HEK293 (cell line): ENCODE results near the gene L3MBTL1.

Source experiments
- CTCF ChIA-PET: fragments of 350-600 bp; formaldehyde crosslinking; extraction: SDS; loops from one replicate; lab custom pipeline; 2021; ENCODE audit warnings: antibody characterized with exemption; lab: Yijun Ruan, JAX
- POLR2A ChIA-PET: fragments of 300-600 bp; formaldehyde crosslinking; extraction: SDS; loops from one replicate; lab custom pipeline; 2020; ENCODE audit warnings: antibody characterized with exemption, inconsistent platforms; lab: Yijun Ruan, JAX
- H3K27ac ChIP-seq: fragments of 200-500 bp; sonication (Bioruptor generic); 2 replicates; pipeline ENCODE4 v1.5.1; 2014; ENCODE audit warnings: low read depth, low read length, control low read depth, inconsistent platforms; ENCODE audit errors: extremely low read depth
- H3K36me3 ChIP-seq, 2 experiments: fragments of 200-500 bp in 1 of 2; sonication (Bioruptor generic) in 1 of 2; 1 replicate in 1 of 2; 2 replicates in 1 of 2; pipeline ENCODE4 v1.5.1; 2014 to 2017; ENCODE audit warnings: inconsistent platforms in 2 of 2, low read length in 2 of 2; ENCODE audit not compliant: control insufficient read depth in 2 of 2, insufficient read depth in 1 of 2
- H3K4me1 ChIP-seq: fragments of 200-500 bp; sonication (Bioruptor generic); 2 replicates; pipeline ENCODE4 v1.5.1; 2014; ENCODE audit warnings: mild to moderate bottlenecking, low read length, inconsistent platforms; ENCODE audit not compliant: control insufficient read depth, insufficient read depth
- H3K4me3 ChIP-seq: 2 replicates; pipeline ENCODE4 v1.5.1; 2011; ENCODE audit warnings: low read depth, mild to moderate bottlenecking, control low read depth, low read length, moderate library complexity
- H3K9me3 ChIP-seq: fragments of 200-500 bp; sonication (Bioruptor generic); 2 replicates; pipeline ENCODE4 v1.5.1; 2014; ENCODE audit warnings: low read depth, low read length, inconsistent platforms; ENCODE audit not compliant: control insufficient read depth, insufficient read depth
- GLI2 ChIP-seq: fragments of 450-650 bp; formaldehyde crosslinking; IDR thresholded peaks from 2 replicates; pipeline ENCODE4; 2017; ENCODE audit warnings: missing biosample characterization, missing genetic modification characterization, low read depth, borderline replicate concordance
- RBAK ChIP-seq: fragments of 450-650 bp; formaldehyde crosslinking; IDR thresholded peaks from 2 replicates; pipeline ENCODE4 v1.5.1; 2016; ENCODE audit warnings: missing biosample characterization, missing genetic modification characterization
- ZNF175 ChIP-seq: fragments of 450-650 bp; formaldehyde crosslinking; IDR thresholded peaks from 2 replicates; pipeline ENCODE4 v1.5.1; 2016; ENCODE audit warnings: missing biosample characterization, missing genetic modification characterization
- ZNF423 ChIP-seq: fragments of 450-650 bp; formaldehyde crosslinking; IDR thresholded peaks from 2 replicates; pipeline ENCODE4 v1.5.1; 2016; ENCODE audit warnings: missing biosample characterization, missing genetic modification characterization
- ZNF426 ChIP-seq: fragments of 450-650 bp; formaldehyde crosslinking; IDR thresholded peaks from 2 replicates; pipeline ENCODE4 v1.5.1; 2017; ENCODE audit warnings: missing biosample characterization, missing genetic modification characterization, mild to moderate bottlenecking, inconsistent platforms, moderate library complexity
- ZNF48 ChIP-seq: fragments of 450-650 bp; formaldehyde crosslinking; IDR thresholded peaks from 2 replicates; pipeline ENCODE4 v1.5.1; 2016; ENCODE audit warnings: missing biosample characterization, missing genetic modification characterization
- ZNF654 ChIP-seq: fragments of 450-650 bp; formaldehyde crosslinking; IDR thresholded peaks from 2 replicates; pipeline ENCODE4 v1.5.1; 2016; ENCODE audit warnings: low read depth, missing biosample characterization, missing genetic modification characterization
- ZNF792 ChIP-seq: fragments of 450-650 bp; formaldehyde crosslinking; IDR thresholded peaks from 2 replicates; pipeline ENCODE4 v1.5.1; 2016; ENCODE audit warnings: missing biosample characterization, missing genetic modification characterization
- TF ChIP-seq, protein P1 (sequence below): fragments of 450-650 bp; formaldehyde crosslinking; IDR thresholded peaks from 2 replicates; pipeline ENCODE4 v1.5.1; 2016; ENCODE audit warnings: missing biosample characterization, missing genetic modification characterization, borderline replicate concordance
- TF ChIP-seq, protein P2 (sequence below): fragments of 450-650 bp; formaldehyde crosslinking; IDR thresholded peaks from 2 replicates; pipeline ENCODE4 v1.5.1; 2016; ENCODE audit warnings: missing biosample characterization, missing genetic modification characterization

Gene L3MBTL1

DNA sequence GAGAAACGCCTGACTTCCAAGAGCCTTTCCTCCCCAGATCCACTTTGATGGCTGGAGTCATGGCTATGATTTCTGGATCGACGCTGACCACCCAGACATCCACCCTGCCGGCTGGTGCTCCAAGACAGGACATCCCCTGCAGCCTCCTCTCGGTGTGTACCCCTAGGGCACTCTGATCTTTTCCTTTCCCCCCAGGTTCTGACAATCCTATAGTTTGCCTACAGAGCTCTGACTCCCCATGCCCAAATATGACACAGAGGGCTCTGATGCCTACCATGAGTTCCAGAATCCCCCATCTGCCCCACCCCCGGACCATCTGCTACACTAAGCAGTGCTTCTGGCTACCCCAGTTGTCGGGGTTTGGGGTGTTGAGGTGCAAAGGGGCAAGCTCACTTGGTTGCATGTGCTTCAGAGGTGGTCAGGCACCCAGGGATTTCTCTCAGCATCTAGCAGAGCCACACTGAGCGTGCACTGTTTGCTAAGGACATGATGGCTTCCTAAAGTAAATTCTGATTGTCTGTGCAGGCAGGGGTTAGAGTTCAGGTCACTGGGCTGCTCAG is 27.4 kb downstream of the L3MBTL1 start (continued):
- TF ChIP-seq, protein P1, sequence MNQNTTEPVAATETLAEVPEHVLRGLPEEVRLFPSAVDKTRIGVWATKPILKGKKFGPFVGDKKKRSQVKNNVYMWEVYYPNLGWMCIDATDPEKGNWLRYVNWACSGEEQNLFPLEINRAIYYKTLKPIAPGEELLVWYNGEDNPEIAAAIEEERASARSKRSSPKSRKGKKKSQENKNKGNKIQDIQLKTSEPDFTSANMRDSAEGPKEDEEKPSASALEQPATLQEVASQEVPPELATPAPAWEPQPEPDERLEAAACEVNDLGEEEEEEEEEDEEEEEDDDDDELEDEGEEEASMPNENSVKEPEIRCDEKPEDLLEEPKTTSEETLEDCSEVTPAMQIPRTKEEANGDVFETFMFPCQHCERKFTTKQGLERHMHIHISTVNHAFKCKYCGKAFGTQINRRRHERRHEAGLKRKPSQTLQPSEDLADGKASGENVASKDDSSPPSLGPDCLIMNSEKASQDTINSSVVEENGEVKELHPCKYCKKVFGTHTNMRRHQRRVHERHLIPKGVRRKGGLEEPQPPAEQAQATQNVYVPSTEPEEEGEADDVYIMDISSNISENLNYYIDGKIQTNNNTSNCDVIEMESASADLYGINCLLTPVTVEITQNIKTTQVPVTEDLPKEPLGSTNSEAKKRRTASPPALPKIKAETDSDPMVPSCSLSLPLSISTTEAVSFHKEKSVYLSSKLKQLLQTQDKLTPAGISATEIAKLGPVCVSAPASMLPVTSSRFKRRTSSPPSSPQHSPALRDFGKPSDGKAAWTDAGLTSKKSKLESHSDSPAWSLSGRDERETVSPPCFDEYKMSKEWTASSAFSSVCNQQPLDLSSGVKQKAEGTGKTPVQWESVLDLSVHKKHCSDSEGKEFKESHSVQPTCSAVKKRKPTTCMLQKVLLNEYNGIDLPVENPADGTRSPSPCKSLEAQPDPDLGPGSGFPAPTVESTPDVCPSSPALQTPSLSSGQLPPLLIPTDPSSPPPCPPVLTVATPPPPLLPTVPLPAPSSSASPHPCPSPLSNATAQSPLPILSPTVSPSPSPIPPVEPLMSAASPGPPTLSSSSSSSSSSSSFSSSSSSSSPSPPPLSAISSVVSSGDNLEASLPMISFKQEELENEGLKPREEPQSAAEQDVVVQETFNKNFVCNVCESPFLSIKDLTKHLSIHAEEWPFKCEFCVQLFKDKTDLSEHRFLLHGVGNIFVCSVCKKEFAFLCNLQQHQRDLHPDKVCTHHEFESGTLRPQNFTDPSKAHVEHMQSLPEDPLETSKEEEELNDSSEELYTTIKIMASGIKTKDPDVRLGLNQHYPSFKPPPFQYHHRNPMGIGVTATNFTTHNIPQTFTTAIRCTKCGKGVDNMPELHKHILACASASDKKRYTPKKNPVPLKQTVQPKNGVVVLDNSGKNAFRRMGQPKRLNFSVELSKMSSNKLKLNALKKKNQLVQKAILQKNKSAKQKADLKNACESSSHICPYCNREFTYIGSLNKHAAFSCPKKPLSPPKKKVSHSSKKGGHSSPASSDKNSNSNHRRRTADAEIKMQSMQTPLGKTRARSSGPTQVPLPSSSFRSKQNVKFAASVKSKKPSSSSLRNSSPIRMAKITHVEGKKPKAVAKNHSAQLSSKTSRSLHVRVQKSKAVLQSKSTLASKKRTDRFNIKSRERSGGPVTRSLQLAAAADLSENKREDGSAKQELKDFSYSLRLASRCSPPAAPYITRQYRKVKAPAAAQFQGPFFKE (tag by site-specific recombination) = no peak

DNA sequence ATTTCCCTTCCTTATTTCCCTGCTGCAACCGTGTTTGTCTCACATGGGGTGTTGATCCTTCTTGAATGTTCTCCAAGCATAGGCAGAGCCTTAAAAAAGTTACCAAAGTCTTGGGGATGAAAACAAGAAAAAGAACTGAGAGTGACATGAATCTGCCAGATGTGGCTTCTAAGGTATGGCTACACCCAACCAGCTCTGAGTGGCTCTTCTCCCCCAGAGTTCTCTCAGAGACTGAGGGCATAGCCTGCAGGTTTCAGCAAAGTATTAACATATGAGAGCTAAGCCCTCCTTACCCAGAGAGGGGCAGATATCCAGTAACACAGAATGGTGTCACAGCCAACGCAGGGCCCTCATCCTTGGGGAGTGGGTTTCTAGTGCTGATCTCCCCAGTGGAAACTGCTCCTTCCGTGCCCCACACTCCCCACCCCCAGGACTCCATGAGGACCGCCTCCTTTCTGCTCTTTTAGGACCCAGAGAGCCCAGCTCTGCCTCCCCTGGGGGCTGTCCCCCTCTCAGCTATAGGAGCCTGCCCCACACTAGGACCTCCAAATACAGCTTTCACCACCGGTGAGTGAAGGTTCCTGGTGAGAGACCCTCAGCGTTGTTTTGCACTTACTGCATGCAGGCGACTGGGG is 28.0 kb downstream of the L3MBTL1 start:
- Histone ChIP-seq H3K4me1 (no peaks in the 10 kb centered on the region), H3K36me3 (peaks cover 0 to 80% of the 10 kb centered on the region in 2 experiments; a peak in 1 of 3 replicates)
- POLR2A ChIA-PET = no interaction called here
- no peak for TF ChIP-seq ZNF175 (tag by site-specific recombination)
- no peak for TF ChIP-seq ZNF48 (tag by site-specific recombination)
- TF ChIP-seq, all 188 proteins: peak for 0
- CTCF ChIA-PET = interaction anchor here (0.6 to 3.4 kb wide), 4 partner anchors 9 to 156 kb away, joined by 3 to 10 read pairs (median 4); no protein-coding TSS in a partner anchor
- no peak overlapping the region for H3K27ac ChIP-seq
- H3K4me3 ChIP-seq = no peak overlapping the region
- no peaks in the 10 kb centered on the region for H3K9me3 ChIP-seq

DNA sequence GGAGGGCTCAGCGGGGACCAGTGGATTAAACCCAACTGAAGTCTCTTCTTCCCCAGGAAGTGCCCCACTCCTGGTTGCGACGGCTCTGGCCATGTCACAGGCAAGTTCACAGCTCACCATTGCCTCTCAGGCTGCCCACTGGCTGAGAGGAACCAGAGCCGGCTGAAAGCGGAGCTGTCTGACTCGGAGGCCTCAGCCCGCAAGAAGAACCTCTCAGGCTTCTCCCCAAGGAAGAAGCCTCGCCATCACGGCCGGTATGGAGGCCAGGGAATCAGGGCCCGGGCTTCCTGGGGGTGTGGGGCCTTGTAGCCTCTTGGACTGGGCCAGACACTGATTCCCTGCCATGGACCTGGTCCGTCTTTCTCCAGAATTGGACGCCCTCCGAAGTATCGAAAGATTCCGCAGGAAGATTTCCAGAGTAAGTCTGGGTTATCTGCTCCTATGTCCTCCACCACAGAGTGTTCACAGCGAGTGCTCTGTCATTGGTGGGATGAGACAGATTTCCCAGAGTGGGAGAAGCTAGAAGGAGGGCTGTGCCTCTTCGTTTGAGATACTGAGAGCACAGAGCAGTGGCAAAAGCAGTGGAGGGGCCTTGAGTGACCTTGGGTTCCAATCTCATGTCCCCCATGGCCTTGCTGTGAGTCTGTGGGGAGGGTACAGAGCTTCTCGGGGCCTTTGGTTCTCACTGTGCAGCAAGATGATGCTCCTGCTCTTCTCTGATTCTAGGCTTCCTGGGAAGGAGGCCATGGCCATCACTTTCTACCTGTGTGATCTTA is 28.7 kb downstream of the L3MBTL1 start:
- Histone ChIP-seq H3K9me3 (no peaks in the 10 kb centered on the region), H3K36me3 (peaks cover 0 to 83% of the 10 kb centered on the region in 2 experiments; a peak in 1 of 3 replicates), H3K4me1 (no peaks in the 10 kb centered on the region), H3K4me3 (no peak overlapping the region), H3K27ac (no peak overlapping the region)
- POLR2A ChIA-PET = interaction anchor here (0.6 kb wide), 1 partner anchor 54 kb away, joined by 3 read pairs; the partner anchor contains the start of gene IFT52
- CTCF ChIA-PET = interaction anchor here (0.6 to 3.4 kb wide), 9 partner anchors 10 to 201 kb away, joined by 3 to 13 read pairs (median 3); no protein-coding TSS in a partner anchor
- TF ChIP-seq GLI2 (tag by site-specific recombination) (no peak), RBAK (tag by site-specific recombination) (no peak), ZNF423 (tag by site-specific recombination) (no peak), ZNF654 (tag by site-specific recombination) (no peak), ZNF792 (no peak), ZNF426 (tag by site-specific recombination) (no peak)
- TF ChIP-seq, protein P2, sequence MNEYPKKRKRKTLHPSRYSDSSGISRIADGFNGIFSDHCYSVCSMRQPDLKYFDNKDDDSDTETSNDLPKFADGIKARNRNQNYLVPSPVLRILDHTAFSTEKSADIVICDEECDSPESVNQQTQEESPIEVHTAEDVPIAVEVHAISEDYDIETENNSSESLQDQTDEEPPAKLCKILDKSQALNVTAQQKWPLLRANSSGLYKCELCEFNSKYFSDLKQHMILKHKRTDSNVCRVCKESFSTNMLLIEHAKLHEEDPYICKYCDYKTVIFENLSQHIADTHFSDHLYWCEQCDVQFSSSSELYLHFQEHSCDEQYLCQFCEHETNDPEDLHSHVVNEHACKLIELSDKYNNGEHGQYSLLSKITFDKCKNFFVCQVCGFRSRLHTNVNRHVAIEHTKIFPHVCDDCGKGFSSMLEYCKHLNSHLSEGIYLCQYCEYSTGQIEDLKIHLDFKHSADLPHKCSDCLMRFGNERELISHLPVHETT (tag by site-specific recombination) = no peak
